ENCODE data around the gene PABPN1L.

- TF ChIP-seq, protein P1, sequence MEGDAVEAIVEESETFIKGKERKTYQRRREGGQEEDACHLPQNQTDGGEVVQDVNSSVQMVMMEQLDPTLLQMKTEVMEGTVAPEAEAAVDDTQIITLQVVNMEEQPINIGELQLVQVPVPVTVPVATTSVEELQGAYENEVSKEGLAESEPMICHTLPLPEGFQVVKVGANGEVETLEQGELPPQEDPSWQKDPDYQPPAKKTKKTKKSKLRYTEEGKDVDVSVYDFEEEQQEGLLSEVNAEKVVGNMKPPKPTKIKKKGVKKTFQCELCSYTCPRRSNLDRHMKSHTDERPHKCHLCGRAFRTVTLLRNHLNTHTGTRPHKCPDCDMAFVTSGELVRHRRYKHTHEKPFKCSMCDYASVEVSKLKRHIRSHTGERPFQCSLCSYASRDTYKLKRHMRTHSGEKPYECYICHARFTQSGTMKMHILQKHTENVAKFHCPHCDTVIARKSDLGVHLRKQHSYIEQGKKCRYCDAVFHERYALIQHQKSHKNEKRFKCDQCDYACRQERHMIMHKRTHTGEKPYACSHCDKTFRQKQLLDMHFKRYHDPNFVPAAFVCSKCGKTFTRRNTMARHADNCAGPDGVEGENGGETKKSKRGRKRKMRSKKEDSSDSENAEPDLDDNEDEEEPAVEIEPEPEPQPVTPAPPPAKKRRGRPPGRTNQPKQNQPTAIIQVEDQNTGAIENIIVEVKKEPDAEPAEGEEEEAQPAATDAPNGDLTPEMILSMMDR (IDR thresholded peaks at IDR 0.05), result no peak
- no peak for TF ChIP-seq POLR2A (IDR thresholded peaks at IDR 0.05; ENCODE audit: low read depth)
- TF ChIP-seq POLR2AphosphoS5 (IDR thresholded peaks at IDR 0.05), result no peak
- no peak for TF ChIP-seq EP300 (IDR thresholded peaks at IDR 0.05)
These were observed 1.3 kb upstream of the PABPN1L start for GRCh38 chr16:88867581-88868246.

Data from esophagus muscularis mucosa (tissue), 4 donors.